DOHH2 (cell line): ENCODE results near the gene GPC6.

Source experiments
- H3F3A ChIP-seq: fragments of 200-600 bp; sonication (generic), shearing (Covaris generic); 2 replicates; pipeline ENCODE4 v1.6.0; 2016; ENCODE audit warnings: antibody characterized with exemption, mild to moderate bottlenecking; ENCODE audit not compliant: control insufficient read depth, insufficient read depth
- H3K27ac ChIP-seq: fragments of 200-600 bp; sonication (generic); 2 replicates; pipeline ENCODE4 v1.5.1; 2014; ENCODE audit warnings: low read depth, mild to moderate bottlenecking, low read length, moderate library complexity
- H3K27me3 ChIP-seq: fragments of 200-600 bp; sonication (generic); 2 replicates; pipeline ENCODE4 v1.6.1; 2014; ENCODE audit warnings: mild to moderate bottlenecking, low read length, mixed read lengths; ENCODE audit not compliant: control insufficient read depth
- H3K36me3 ChIP-seq: fragments of 200-600 bp; sonication (generic); 2 replicates; pipeline ENCODE4 v1.6.1; 2014; ENCODE audit warnings: mild to moderate bottlenecking, low read length, moderate library complexity, mixed read lengths; ENCODE audit not compliant: control insufficient read depth
- H3K4me1 ChIP-seq: fragments of 200-600 bp; sonication (generic); 2 replicates; pipeline ENCODE4 v1.6.1; 2014; ENCODE audit warnings: mild to moderate bottlenecking, low read length, mixed read lengths; ENCODE audit not compliant: control insufficient read depth
- H3K4me2 ChIP-seq: fragments of 200-600 bp; sonication (generic); 2 replicates; pipeline ENCODE4 v1.6.0; 2014; ENCODE audit warnings: mild to moderate bottlenecking, low read length, moderate library complexity
- H3K4me3 ChIP-seq: fragments of 200-600 bp; sonication (generic); 2 replicates; pipeline ENCODE4 v1.5.1; 2014; ENCODE audit warnings: mild to moderate bottlenecking, low read length, mixed read lengths
- H3K79me2 ChIP-seq: fragments of 200-600 bp; sonication (generic); 2 replicates; pipeline ENCODE4 v1.6.1; 2014; ENCODE audit warnings: mild to moderate bottlenecking, low read length, mixed read lengths; ENCODE audit not compliant: control insufficient read depth
- H3K9me2 ChIP-seq: fragments of 200-600 bp; sonication (generic); replicated peaks from 2 replicates; pipeline ENCODE4 v1.6.1; 2014; ENCODE audit warnings: mild to moderate bottlenecking, low read length, mixed read lengths; ENCODE audit not compliant: control insufficient read depth
- H3K9me3 ChIP-seq: fragments of 200-600 bp; sonication (generic); 2 replicates; pipeline ENCODE4 v1.6.1; 2014; ENCODE audit warnings: antibody characterized with exemption, low read length, mixed read lengths; ENCODE audit not compliant: control insufficient read depth, insufficient read depth
- H4K20me1 ChIP-seq: fragments of 200-600 bp; sonication (generic); 2 replicates; pipeline ENCODE4 v1.6.0; 2014; ENCODE audit warnings: low read depth, mild to moderate bottlenecking, antibody characterized with exemption, low read length, moderate library complexity; ENCODE audit not compliant: control insufficient read depth, insufficient read depth
- CTCF ChIP-seq: fragments of 200-600 bp; sonication (generic); IDR thresholded peaks from one replicate; pipeline ENCODE4 v1.5.1; 2014; ENCODE audit warnings: antibody characterized with exemption, mild to moderate bottlenecking, low read depth, low read length; ENCODE audit not compliant: poor library complexity, severe bottlenecking
- EZH2phosphoT487 ChIP-seq: fragments of 200-600 bp; sonication (generic); IDR thresholded peaks from 2 replicates; pipeline ENCODE4 v1.6.1; 2017; ENCODE audit warnings: borderline replicate concordance, mild to moderate bottlenecking, antibody characterized with exemption, low read length, moderate library complexity, mixed read lengths

Gene GPC6

GRCh38 chr13:93270769-93271742 is 44.4 kb downstream of the GPC6 start:
- Histone ChIP-seq H3K36me3 (no peaks in the 10 kb centered on the region), H3K9me2 (no peaks in the 10 kb centered on the region), H3K4me2 (no peak overlapping the region), H3K27me3 (no peaks in the 10 kb centered on the region), H3K79me2 (no peaks in the 10 kb centered on the region), H3K4me3 (no peak overlapping the region), H4K20me1 (no peaks in the 10 kb centered on the region), H3K9me3 (no peaks in the 10 kb centered on the region), H3F3A (no peaks in the 10 kb centered on the region), H3K27ac (no peak overlapping the region), H3K4me1 (no peaks in the 10 kb centered on the region)
- no peak for TF ChIP-seq CTCF
- TF ChIP-seq EZH2phosphoT487, result no peak

- H3K4me2 ChIP-seq, result no peak overlapping the region
Observed at GRCh38 chr13:93279982-93280381, 53.4 kb downstream of the GPC6 start.

GRCh38 chr13:93280688-93281087 is 54.1 kb downstream of the GPC6 start:
- Histone ChIP-seq H3K9me2 (no peaks in the 10 kb centered on the region), H3K79me2 (no peaks in the 10 kb centered on the region), H4K20me1 (no peaks in the 10 kb centered on the region), H3K27me3 (no peaks in the 10 kb centered on the region), H3K4me2 (no peak overlapping the region), H3K4me3 (no peak overlapping the region), H3K4me1 (no peaks in the 10 kb centered on the region), H3K9me3 (no peaks in the 10 kb centered on the region), H3K36me3 (no peaks in the 10 kb centered on the region), H3F3A (no peaks in the 10 kb centered on the region), H3K27ac (no peak overlapping the region)
- no peak for TF ChIP-seq CTCF
- no peak for TF ChIP-seq EZH2phosphoT487

More at GRCh38 chr13:93279982-93280381, 53.4 kb downstream of the GPC6 start:
- no peaks in the 10 kb centered on the region for H3K27me3 ChIP-seq
- TF ChIP-seq CTCF, result no peak
- TF ChIP-seq EZH2phosphoT487, result no peak
- H3K27ac ChIP-seq, result no peak overlapping the region
- no peaks in the 10 kb centered on the region for H3K36me3 ChIP-seq
- no peaks in the 10 kb centered on the region for H4K20me1 ChIP-seq
- no peak overlapping the region for H3K4me3 ChIP-seq
- H3K4me1 ChIP-seq, result no peaks in the 10 kb centered on the region
- H3K9me3 ChIP-seq, result no peaks in the 10 kb centered on the region
- no peaks in the 10 kb centered on the region for H3K79me2 ChIP-seq
- no peaks in the 10 kb centered on the region for H3K9me2 ChIP-seq
- no peaks in the 10 kb centered on the region for H3F3A ChIP-seq
